Measurements from ENCODE around the gene PPARD.

- TF ChIP-seq, protein P1, sequence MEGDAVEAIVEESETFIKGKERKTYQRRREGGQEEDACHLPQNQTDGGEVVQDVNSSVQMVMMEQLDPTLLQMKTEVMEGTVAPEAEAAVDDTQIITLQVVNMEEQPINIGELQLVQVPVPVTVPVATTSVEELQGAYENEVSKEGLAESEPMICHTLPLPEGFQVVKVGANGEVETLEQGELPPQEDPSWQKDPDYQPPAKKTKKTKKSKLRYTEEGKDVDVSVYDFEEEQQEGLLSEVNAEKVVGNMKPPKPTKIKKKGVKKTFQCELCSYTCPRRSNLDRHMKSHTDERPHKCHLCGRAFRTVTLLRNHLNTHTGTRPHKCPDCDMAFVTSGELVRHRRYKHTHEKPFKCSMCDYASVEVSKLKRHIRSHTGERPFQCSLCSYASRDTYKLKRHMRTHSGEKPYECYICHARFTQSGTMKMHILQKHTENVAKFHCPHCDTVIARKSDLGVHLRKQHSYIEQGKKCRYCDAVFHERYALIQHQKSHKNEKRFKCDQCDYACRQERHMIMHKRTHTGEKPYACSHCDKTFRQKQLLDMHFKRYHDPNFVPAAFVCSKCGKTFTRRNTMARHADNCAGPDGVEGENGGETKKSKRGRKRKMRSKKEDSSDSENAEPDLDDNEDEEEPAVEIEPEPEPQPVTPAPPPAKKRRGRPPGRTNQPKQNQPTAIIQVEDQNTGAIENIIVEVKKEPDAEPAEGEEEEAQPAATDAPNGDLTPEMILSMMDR (IDR thresholded peaks at IDR 0.05; ENCODE audit: insufficient read depth, low read depth, low read length), result no peak
- TF ChIP-seq EZH2 (IDR thresholded peaks at IDR 0.05; ENCODE audit: insufficient read depth, low read length), result no peak
Observed at GRCh38 chr6:35343092-35343834, 905 bp downstream of the PPARD start.
